Measurements from ENCODE around the gene GRB7. TPM values are rescaled to one million over a fixed set of nuclear protein-coding genes. Genes with fewer than 3 reads are reported as not detected.

The GRB7 gene
- total and polyA plus RNA-seq, 9 of the 15 experiments (the other 6 are each of a cell fraction or from before 2014, with no cell fraction given) = 0.04 to 6.2 (median 2.2) TPM

GRCh38 chr17:39706921-39707337 lies 30.8 kb upstream of the GRB7 start:
- Histone ChIP-seq H3K4me3 (no peak overlapping the region), H3K9me1 (ENCODE audit: control insufficient read depth, insufficient read depth, low read length) (no peaks in the 10 kb centered on the region), H3K36me3 (ENCODE audit: control insufficient read depth, insufficient read depth, low read length) (no peaks in the 10 kb centered on the region), H3K9ac (ENCODE audit: insufficient read depth in 1 of 2, low read depth in 2 of 2, low read length in 2 of 2) (no peak overlapping the region), H4K20me1 (replicated peaks; ENCODE audit: control insufficient read depth, insufficient read depth, low read length) (no peaks in the 10 kb centered on the region; the same call in 1 of the 2 replicates), H3K4me1 (replicated peaks in 1 of 2; ENCODE audit: control insufficient read depth in 2 of 2, insufficient read depth in 2 of 2, low read length in 2 of 2) (peaks cover 0 to 25% of the 10 kb centered on the region in 2 experiments; a peak in 3 of 5 replicates), H3K27me3 (ENCODE audit: control insufficient read depth in 2 of 2, insufficient read depth in 2 of 2, low read length in 2 of 2) (0 out of 5 replicates have a peak, but pooled peaks cover 0 to 5% of the 10 kb centered on the region in 2 experiments), H2AFZ (ENCODE audit: low read depth, low read length) (no peak overlapping the region), H3K9me3 (replicated peaks; ENCODE audit: control insufficient read depth, insufficient read depth, low read depth, low read length) (no peaks in the 10 kb centered on the region), H3K79me2 (ENCODE audit: control insufficient read depth, insufficient read depth, low read length) (no peaks in the 10 kb centered on the region), H3K4me2 (ENCODE audit: insufficient read depth, low read length) (no peak overlapping the region), H3K27ac (ENCODE audit: extremely low read depth, low read depth, low read length) (no peak overlapping the region)
- no peak for TF ChIP-seq HCFC1 (IDR thresholded peaks at IDR 0.05; ENCODE audit: low read depth, low read length)
- TF ChIP-seq ZBED1 (IDR thresholded peaks at IDR 0.05) = no peak
- no peak for TF ChIP-seq SAFB2 (IDR thresholded peaks at IDR 0.05; ENCODE audit: borderline replicate concordance, low read depth, low read length, severe bottlenecking)
- TF ChIP-seq ZFPM2 (CRISPR knock-in tag; IDR thresholded peaks at IDR 0.05) = no peak
- no peak for TF ChIP-seq ZKSCAN8 (CRISPR knock-in tag; IDR thresholded peaks at IDR 0.05)
- TF ChIP-seq RHOXF2B (CRISPR knock-in tag; conservative IDR thresholded peaks at IDR 0.05) = no peak
- no peak for TF ChIP-seq RBFOX2 (IDR thresholded peaks at IDR 0.05; ENCODE audit: low read depth, low read length)
- no peak for TF ChIP-seq FOXK1 (CRISPR knock-in tag; IDR thresholded peaks at IDR 0.05; ENCODE audit: borderline replicate concordance)
- no peak for TF ChIP-seq SFPQ (IDR thresholded peaks at IDR 0.05; ENCODE audit: low read depth, low read length)
- TF ChIP-seq HNRNPK (IDR thresholded peaks at IDR 0.05; ENCODE audit: low read depth, low read length, poor library complexity, severe bottlenecking) = no peak
- TF ChIP-seq MED1 (CRISPR knock-in tag; IDR thresholded peaks at IDR 0.05; ENCODE audit: borderline replicate concordance) = no peak
- TF ChIP-seq ZNF277 (CRISPR knock-in tag; IDR thresholded peaks at IDR 0.05; ENCODE audit: borderline replicate concordance) = no peak
- no peak for TF ChIP-seq MCM3 (IDR thresholded peaks at IDR 0.05)
- TF ChIP-seq CHD1 (IDR thresholded peaks at IDR 0.05; ENCODE audit: low read length) = no peak
- TF ChIP-seq KDM2B (CRISPR knock-in tag; IDR thresholded peaks at IDR 0.05) = no peak
- no TSS peak for BruUV-seq (replicated peaks)
- no peak for DNase-seq (ENCODE audit: extremely low read depth in 1 of 4, low spot score in 3 of 4)
- WGBS (ENCODE audit: insufficient coverage, low coverage, missing lambda C conversion rate) = 52% methylated on average over 7 of the region's 7 CpGs
- ChIA-PET POLR2A (interaction anchor here (0.7 kb wide), 1 partner anchor 23 kb away, joined by 5 read pairs; the partner anchor contains the start of gene MIEN1), CTCF (ENCODE audit: low intra/inter-chr PET ratio) (no interaction called here)
- no peak for FAIRE-seq
- in situ Hi-C loops (cut with MboI) (no loop called here), intact Hi-C loops (cut with micrococcal nuclease) (no loop called here)
- ATAC-seq = no peak

All from K562 (cell line).